Naive thymus-derived CD4-positive, alpha-beta T cell (primary cell): Measurements from ENCODE around the gene MLST8. TPM values are rescaled to one million over a fixed set of nuclear protein-coding genes. Genes with fewer than 3 reads are reported as not detected.

Experiments used
- ATAC-seq: fragments of 150-1000 bp; cut with Tn5 transposase; 2 replicates; pipeline ENCODE4 v1.10.0; 2021; ENCODE audit warnings: mild to moderate bottlenecking, moderate library complexity
- CTCF ChIA-PET: fragments of 350-600 bp; sonication (Branson Sonifier 250); formaldehyde crosslinking; loops from one replicate; lab custom pipeline; 2021; ENCODE audit warnings: antibody characterized with exemption; lab: Charles Lee
- POLR2A ChIA-PET: fragments of 350-600 bp; sonication (Branson Sonifier 250); formaldehyde crosslinking; loops from one replicate; lab custom pipeline; 2021; ENCODE audit warnings: antibody characterized with exemption, inconsistent platforms; lab: Charles Lee
- DNase-seq, 9 donors: peaks; one replicate each; pipeline versions ENCODE4 v3.0.0 to v3.0.0-alpha.2; 2020 to 2022; ENCODE audit warnings: mixed read lengths in 1 of 9
- H3K27ac ChIP-seq: one replicate; pipeline ENCODE4 v1.7.0; 2013; ENCODE audit warnings: mild to moderate bottlenecking, low read depth, low read length, moderate library complexity
- H3K27me3 ChIP-seq, 2 donors: one replicate each; pipeline ENCODE4 v1.7.0; 2013; ENCODE audit warnings: low read length in 2 of 2, mild to moderate bottlenecking in 2 of 2, moderate library complexity in 2 of 2; ENCODE audit not compliant: control insufficient read depth in 2 of 2, insufficient read depth in 2 of 2
- H3K36me3 ChIP-seq, 3 experiments: 1 replicate in 2 of 3; 2 replicates in 1 of 3; pipeline ENCODE4 v1.7.0; 2013; ENCODE audit warnings: low read length in 3 of 3, mild to moderate bottlenecking in 3 of 3, moderate library complexity in 1 of 3; ENCODE audit not compliant: insufficient read depth in 3 of 3, control insufficient read depth in 2 of 3
- H3K4me1 ChIP-seq, 2 donors: one replicate each; pipeline ENCODE4 v1.7.0; 2013; ENCODE audit warnings: low read length in 2 of 2, mild to moderate bottlenecking in 2 of 2, moderate library complexity in 1 of 2; ENCODE audit not compliant: control insufficient read depth in 2 of 2, insufficient read depth in 2 of 2
- H3K4me3 ChIP-seq: 2 replicates; pipeline ENCODE4 v1.7.0; 2013; ENCODE audit warnings: mild to moderate bottlenecking, low read length
- H3K9me3 ChIP-seq, 3 experiments: 1 replicate in 2 of 3; 2 replicates in 1 of 3; pipeline ENCODE4 v1.7.0; 2013; ENCODE audit warnings: low read length in 3 of 3; ENCODE audit not compliant: control insufficient read depth in 2 of 3
- H3K27ac Mint-ChIP-seq, 9 donors: one replicate each; pipeline ENCODE4 v1.8.0; 2020 to 2022; ENCODE audit warnings: mixed read lengths in 9 of 9, mild to moderate bottlenecking in 8 of 9, moderate library complexity in 5 of 9, inconsistent platforms in 2 of 9
- H3K27me3 Mint-ChIP-seq, 5 donors: one replicate each; pipeline ENCODE4 v1.8.0; 2021 to 2022; ENCODE audit warnings: mixed read lengths in 5 of 5, mild to moderate bottlenecking in 1 of 5
- H3K36me3 Mint-ChIP-seq, 5 donors: one replicate each; pipeline ENCODE4 v1.8.0; 2020 to 2022; ENCODE audit warnings: mixed read lengths in 5 of 5, mild to moderate bottlenecking in 3 of 5, inconsistent platforms in 1 of 5
- H3K4me1 Mint-ChIP-seq, 7 donors: one replicate each; pipeline ENCODE4 v1.8.0; 2020 to 2022; ENCODE audit warnings: mixed read lengths in 7 of 7, mild to moderate bottlenecking in 3 of 7, inconsistent platforms in 1 of 7
- H3K4me3 Mint-ChIP-seq, 10 donors: one replicate each; pipeline ENCODE4 v1.8.0; 2020 to 2022; ENCODE audit warnings: mild to moderate bottlenecking in 10 of 10, mixed read lengths in 10 of 10, moderate library complexity in 6 of 10, inconsistent platforms in 2 of 10
- H3K9me3 Mint-ChIP-seq, 11 donors: one replicate each; pipeline ENCODE4 v1.8.0; 2020 to 2022; ENCODE audit warnings: mixed read lengths in 11 of 11, mild to moderate bottlenecking in 4 of 11, inconsistent platforms in 1 of 11, moderate library complexity in 1 of 11
- intact Hi-C, 2 donors: fragments of 100-400 bp; cut with micrococcal nuclease; formaldehyde crosslinking; loops; one replicate each; pipeline ENCODE4 v1.15.1; 2023
- polyA plus RNA-seq, 2 donors: library from polyadenylated mRNA; unstranded; fragments of 300-500 nt; fragmentation: Illumina TruSeq; gene quantifications; one replicate each; pipeline ENCODE4 v1.2.3, GENCODE V29; 2021
- total RNA-seq, 6 experiments: library from RNA in 5 of 6; stranded (reverse) in 5 of 6; gene quantifications; 1 replicate in 5 of 6; 2 replicates in 1 of 6; pipeline ENCODE4 v1.2.3 and lab custom pipeline; 2021 to 2026

MLST8 gene
- total and polyA plus RNA-seq, 7 experiments from 2014 or later = 20.7 to 41.2 (median 35.5) TPM

- no peaks in the 10 kb centered on the region for H3K4me1 ChIP-seq
- peaks cover 0 to 3% (median 0%) of the 10 kb centered on the region in 7 donors for H3K4me1 Mint-ChIP-seq
- ATAC-seq = no peak
- no peaks in the 10 kb centered on the region for H3K27me3 ChIP-seq
- H3K27me3 Mint-ChIP-seq = no peaks in the 10 kb centered on the region
- H3K27ac Mint-ChIP-seq = peak overlapping the region in 2 of 9 donors; percentile 25 to 56
- intact Hi-C loops = no loop called here
- H3K36me3 ChIP-seq = peaks cover 0 to 35% (median 3%) of the 10 kb centered on the region in 3 experiments
- H3K4me3 ChIP-seq = no peak overlapping the region
- no peak overlapping the region for H3K27ac ChIP-seq
- DNase-seq = no peak
- H3K9me3 ChIP-seq = no peaks in the 10 kb centered on the region
- no peaks in the 10 kb centered on the region for H3K9me3 Mint-ChIP-seq
- CTCF ChIA-PET = interaction anchor here (0.8 kb wide), 1 partner anchor 21 kb away, joined by 3 read pairs; no protein-coding TSS in a partner anchor
- H3K4me3 Mint-ChIP-seq = no peak overlapping the region
- POLR2A ChIA-PET = interaction anchor here (0.6 to 1.8 kb wide), 2 partner anchors 12 to 1322 kb away, joined by 3 to 6 read pairs; partner anchors contain the start of gene TRAF7
- peaks cover 0 to 13% (median 0%) of the 10 kb centered on the region in 5 donors for H3K36me3 Mint-ChIP-seq
These were observed 38.8 kb upstream of the MLST8 start for GRCh38 chr16:2166263-2167067.

GRCh38 chr16:2167068-2167638 lies 38.1 kb upstream of the MLST8 start:
- ATAC-seq (no peak), DNase-seq (no peak)
- no peak overlapping the region for H3K4me3 ChIP-seq
- no peaks in the 10 kb centered on the region for H3K27me3 Mint-ChIP-seq
- H3K9me3 Mint-ChIP-seq = no peaks in the 10 kb centered on the region
- H3K27me3 ChIP-seq = no peaks in the 10 kb centered on the region
- no peaks in the 10 kb centered on the region for H3K9me3 ChIP-seq
- H3K36me3 Mint-ChIP-seq = peaks cover 0 to 9% (median 0%) of the 10 kb centered on the region in 5 donors
- H3K4me1 Mint-ChIP-seq = peaks cover 0 to 3% (median 0%) of the 10 kb centered on the region in 7 donors
- H3K27ac Mint-ChIP-seq = no peak overlapping the region
- H3K36me3 ChIP-seq = peaks cover 0 to 42% (median 3%) of the 10 kb centered on the region in 3 experiments
- ChIA-PET CTCF (interaction anchor here (0.8 kb wide), 1 partner anchor 20 kb away, joined by 3 read pairs; no protein-coding TSS in a partner anchor), POLR2A (interaction anchor here (0.6 to 1.8 kb wide), 2 partner anchors 12 to 1323 kb away, joined by 3 to 6 read pairs; partner anchors contain the start of gene TRAF7)
- H3K27ac ChIP-seq = no peak overlapping the region
- H3K4me3 Mint-ChIP-seq = no peak overlapping the region
- intact Hi-C loops = no loop called here
- no peaks in the 10 kb centered on the region for H3K4me1 ChIP-seq

DNA sequence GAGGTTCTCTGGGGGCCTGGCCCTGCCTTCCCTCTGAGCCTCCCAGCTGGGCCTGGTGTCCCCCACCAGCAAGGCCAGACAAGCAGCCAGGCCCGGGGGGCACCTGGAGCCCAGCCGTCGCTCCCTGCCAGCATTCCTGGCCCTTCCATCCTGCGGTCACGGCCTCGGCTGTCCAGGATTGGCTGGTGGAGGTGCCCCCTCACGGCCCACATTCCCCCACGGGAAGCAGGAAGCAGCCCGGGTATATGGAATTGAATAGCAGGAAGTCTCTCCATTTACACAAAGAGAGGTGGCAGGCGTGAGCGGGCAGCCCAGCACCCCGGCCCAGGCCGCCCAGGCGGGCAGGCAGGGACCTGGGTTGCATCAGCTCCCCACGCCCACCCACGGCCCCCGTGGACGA lies 35.2 kb upstream of the MLST8 start:
- Mint-ChIP-seq H3K4me1 (peaks cover 0 to 4% (median 0%) of the 10 kb centered on the region in 7 donors), H3K4me3 (no peak overlapping the region), H3K9me3 (no peaks in the 10 kb centered on the region), H3K27me3 (no peaks in the 10 kb centered on the region), H3K27ac (no peak overlapping the region), H3K36me3 (peaks cover 0 to 10% (median 4%) of the 10 kb centered on the region in 5 donors)
- Histone ChIP-seq H3K36me3 (peaks cover 0 to 61% (median 3%) of the 10 kb centered on the region in 3 experiments), H3K27ac (no peak overlapping the region), H3K4me1 (no peaks in the 10 kb centered on the region), H3K4me3 (no peak overlapping the region), H3K9me3 (no peaks in the 10 kb centered on the region), H3K27me3 (no peaks in the 10 kb centered on the region)
- DNase-seq = no peak
- ChIA-PET POLR2A (no interaction called here), CTCF (no interaction called here)
- intact Hi-C loops = no loop called here
- ATAC-seq = no peak

- Mint-ChIP-seq H3K9me3 (no peaks in the 10 kb centered on the region), H3K27ac (no peak overlapping the region), H3K4me3 (no peak overlapping the region), H3K4me1 (peaks cover 0 to 4% (median 0%) of the 10 kb centered on the region in 7 donors), H3K27me3 (no peaks in the 10 kb centered on the region), H3K36me3 (peaks cover under 1 to 11% (median 4%) of the 10 kb centered on the region in 5 donors)
- ChIA-PET POLR2A (no interaction called here), CTCF (no interaction called here)
- DNase-seq = no peak
- intact Hi-C loops = no loop called here
- ATAC-seq = no peak
- Histone ChIP-seq H3K27me3 (no peaks in the 10 kb centered on the region), H3K4me3 (no peak overlapping the region), H3K9me3 (no peaks in the 10 kb centered on the region), H3K27ac (no peak overlapping the region), H3K36me3 (peaks cover 0 to 66% (median 3%) of the 10 kb centered on the region in 3 experiments), H3K4me1 (no peaks in the 10 kb centered on the region)
These were observed 34.4 kb upstream of the MLST8 start for GRCh38 chr16:2170587-2171435.

GRCh38 chr16:2171601-2172178 lies 33.6 kb upstream of the MLST8 start:
- Histone ChIP-seq H3K4me1 (no peaks in the 10 kb centered on the region), H3K27me3 (no peaks in the 10 kb centered on the region), H3K9me3 (no peaks in the 10 kb centered on the region), H3K27ac (no peak overlapping the region), H3K36me3 (peaks cover 0 to 65% (median 0%) of the 10 kb centered on the region in 3 experiments), H3K4me3 (no peak overlapping the region)
- H3K27me3 Mint-ChIP-seq = no peaks in the 10 kb centered on the region
- ChIA-PET CTCF (no interaction called here), POLR2A (interaction anchor here (0.6 kb wide), 1 partner anchor 223 kb away, joined by 4 read pairs; no protein-coding TSS in a partner anchor)
- H3K9me3 Mint-ChIP-seq = no peaks in the 10 kb centered on the region
- peaks cover 3 to 11% (median 4%) of the 10 kb centered on the region in 5 donors for H3K36me3 Mint-ChIP-seq
- DNase-seq (no peak), ATAC-seq (no peak)
- intact Hi-C loops = no loop called here
- H3K27ac Mint-ChIP-seq = no peak overlapping the region
- H3K4me3 Mint-ChIP-seq = no peak overlapping the region
- peaks cover 0 to 4% (median 0%) of the 10 kb centered on the region in 7 donors for H3K4me1 Mint-ChIP-seq
